Ishikawa (cell line): ENCODE measurements around the gene FGF14.

Experiments used
- CEBPB ChIP-seq: IDR thresholded peaks from 2 replicates; pipeline ENCODE4 v1.6.1; 2012
- EP300 ChIP-seq: IDR thresholded peaks from 2 replicates; pipeline ENCODE4 v1.6.1; 2012; ENCODE audit warnings: borderline replicate concordance
- TEAD4 ChIP-seq: IDR thresholded peaks from 2 replicates; pipeline ENCODE4 v1.6.1; 2012
- USF1 ChIP-seq: IDR thresholded peaks from 2 replicates; pipeline ENCODE4 v1.6.1; 2012
- YY1 ChIP-seq: IDR thresholded peaks from 2 replicates; pipeline ENCODE4 v1.6.1; 2012; ENCODE audit warnings: low read depth
- ZBTB7A ChIP-seq: IDR thresholded peaks from 2 replicates; pipeline ENCODE4 v1.6.1; 2012; ENCODE audit warnings: low read depth
- TF ChIP-seq, protein P1 (sequence below): IDR thresholded peaks from 2 replicates; pipeline ENCODE4 v1.6.1; 2012
- TF ChIP-seq, protein P2 (sequence below): IDR thresholded peaks from 2 replicates; pipeline ENCODE4 v1.6.1; 2012; ENCODE audit warnings: low read depth, mild to moderate bottlenecking

GRCh38 chr13:101717353-101717752, 684.5 kb downstream of the FGF14 start:
- no peak for TF ChIP-seq YY1
- no peak for TF ChIP-seq TEAD4
- TF ChIP-seq, protein P1, sequence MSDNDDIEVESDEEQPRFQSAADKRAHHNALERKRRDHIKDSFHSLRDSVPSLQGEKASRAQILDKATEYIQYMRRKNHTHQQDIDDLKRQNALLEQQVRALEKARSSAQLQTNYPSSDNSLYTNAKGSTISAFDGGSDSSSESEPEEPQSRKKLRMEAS, result no peak
- TF ChIP-seq, protein P2, sequence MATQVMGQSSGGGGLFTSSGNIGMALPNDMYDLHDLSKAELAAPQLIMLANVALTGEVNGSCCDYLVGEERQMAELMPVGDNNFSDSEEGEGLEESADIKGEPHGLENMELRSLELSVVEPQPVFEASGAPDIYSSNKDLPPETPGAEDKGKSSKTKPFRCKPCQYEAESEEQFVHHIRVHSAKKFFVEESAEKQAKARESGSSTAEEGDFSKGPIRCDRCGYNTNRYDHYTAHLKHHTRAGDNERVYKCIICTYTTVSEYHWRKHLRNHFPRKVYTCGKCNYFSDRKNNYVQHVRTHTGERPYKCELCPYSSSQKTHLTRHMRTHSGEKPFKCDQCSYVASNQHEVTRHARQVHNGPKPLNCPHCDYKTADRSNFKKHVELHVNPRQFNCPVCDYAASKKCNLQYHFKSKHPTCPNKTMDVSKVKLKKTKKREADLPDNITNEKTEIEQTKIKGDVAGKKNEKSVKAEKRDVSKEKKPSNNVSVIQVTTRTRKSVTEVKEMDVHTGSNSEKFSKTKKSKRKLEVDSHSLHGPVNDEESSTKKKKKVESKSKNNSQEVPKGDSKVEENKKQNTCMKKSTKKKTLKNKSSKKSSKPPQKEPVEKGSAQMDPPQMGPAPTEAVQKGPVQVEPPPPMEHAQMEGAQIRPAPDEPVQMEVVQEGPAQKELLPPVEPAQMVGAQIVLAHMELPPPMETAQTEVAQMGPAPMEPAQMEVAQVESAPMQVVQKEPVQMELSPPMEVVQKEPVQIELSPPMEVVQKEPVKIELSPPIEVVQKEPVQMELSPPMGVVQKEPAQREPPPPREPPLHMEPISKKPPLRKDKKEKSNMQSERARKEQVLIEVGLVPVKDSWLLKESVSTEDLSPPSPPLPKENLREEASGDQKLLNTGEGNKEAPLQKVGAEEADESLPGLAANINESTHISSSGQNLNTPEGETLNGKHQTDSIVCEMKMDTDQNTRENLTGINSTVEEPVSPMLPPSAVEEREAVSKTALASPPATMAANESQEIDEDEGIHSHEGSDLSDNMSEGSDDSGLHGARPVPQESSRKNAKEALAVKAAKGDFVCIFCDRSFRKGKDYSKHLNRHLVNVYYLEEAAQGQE, result no peak
- no peak for TF ChIP-seq EP300
- no peak for TF ChIP-seq CEBPB
- no peak for TF ChIP-seq ZBTB7A
- TF ChIP-seq USF1, result no peak
